Measurements from ENCODE around the gene PAPPA2. TPM values are rescaled to one million over a fixed set of nuclear protein-coding genes. Genes with fewer than 3 reads are reported as not detected.
A peak's percentile ranks its signal among the peaks of the same experiment; 100 is the strongest.

PAPPA2 gene
- total RNA-seq, 1 experiment from 2014 or later = 1.2 TPM

DNA sequence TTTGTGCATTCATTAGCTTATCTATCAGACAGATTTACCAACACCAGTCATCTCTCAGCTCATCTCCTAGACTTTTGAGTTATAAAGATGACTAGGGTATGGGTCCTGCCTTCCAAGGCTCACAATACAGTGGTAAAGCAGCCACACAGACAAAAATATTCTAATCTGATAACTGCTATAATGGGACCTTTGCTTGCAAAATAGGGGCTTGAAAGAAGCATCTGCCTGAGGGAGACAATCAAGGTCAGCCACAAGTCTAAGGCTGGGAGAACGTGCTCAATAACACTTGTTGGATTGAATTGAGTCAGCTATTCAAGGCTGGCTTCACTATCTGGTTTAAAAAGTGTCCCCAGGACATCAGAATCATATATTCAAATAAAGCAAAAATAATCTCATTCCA is 1.4 kb upstream of the PAPPA2 start:
- no peak overlapping the region for H3K4me3 ChIP-seq
- DNase-seq (ENCODE audit: low read depth in 1 of 2, low spot score in 2 of 2) = no peak
- no peaks in the 10 kb centered on the region for H3K9me3 ChIP-seq (replicated peaks)
- H3K27me3 ChIP-seq (replicated peaks) = no peaks in the 10 kb centered on the region
- no peaks in the 10 kb centered on the region for H3K36me3 ChIP-seq
- H3K4me1 ChIP-seq (replicated peaks) = no peaks in the 10 kb centered on the region
- no peak overlapping the region for H3K27ac ChIP-seq

- Histone ChIP-seq H3K36me3 (no peaks in the 10 kb centered on the region), H3K4me3 (no peak overlapping the region), H3K4me1 (replicated peaks) (no peaks in the 10 kb centered on the region), H3K9me3 (replicated peaks) (no peaks in the 10 kb centered on the region), H3K27ac (no peak overlapping the region), H3K27me3 (replicated peaks) (no peaks in the 10 kb centered on the region)
- no peak for DNase-seq (ENCODE audit: low read depth in 1 of 2, low spot score in 2 of 2)
Measured at GRCh38 chr1:176466514-176466913, 3.5 kb downstream of the PAPPA2 start.

DNA sequence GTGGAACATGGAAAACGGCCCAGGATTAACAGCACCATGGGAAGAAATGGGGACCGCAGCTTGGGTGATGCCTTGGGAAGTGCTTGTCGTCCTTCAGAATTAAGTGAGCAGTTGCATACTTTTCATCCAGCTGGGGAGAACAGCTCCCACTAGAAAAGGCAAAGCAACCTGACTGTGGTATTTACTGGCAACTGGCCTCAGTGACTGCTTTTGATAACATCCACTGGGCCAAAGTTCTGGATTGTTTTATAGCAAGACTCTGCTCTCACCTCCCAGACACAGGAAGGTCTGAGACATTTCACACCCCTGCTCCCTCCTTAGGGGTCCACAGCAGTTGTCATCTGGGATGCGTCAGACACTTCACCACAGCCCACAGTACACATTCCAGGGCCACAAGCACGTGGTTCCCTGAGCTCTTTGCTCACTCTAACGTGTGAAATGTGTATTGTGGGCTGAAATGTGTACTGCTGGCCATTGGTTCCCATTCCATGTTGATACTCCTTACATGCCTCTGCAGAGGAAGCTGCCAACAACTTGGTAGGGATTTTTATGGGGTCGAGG is 6.6 kb downstream of the PAPPA2 start:
- H3K4me3 ChIP-seq = no peak overlapping the region
- no peaks in the 10 kb centered on the region for H3K4me1 ChIP-seq (replicated peaks)
- no peak for DNase-seq (ENCODE audit: low read depth in 1 of 2, low spot score in 2 of 2)
- H3K27me3 ChIP-seq (replicated peaks) = no peaks in the 10 kb centered on the region
- H3K27ac ChIP-seq = no peak overlapping the region
- H3K9me3 ChIP-seq (replicated peaks) = no peaks in the 10 kb centered on the region
- no peaks in the 10 kb centered on the region for H3K36me3 ChIP-seq

- Histone ChIP-seq H3K27me3 (replicated peaks) (no peaks in the 10 kb centered on the region), H3K4me3 (no peak overlapping the region), H3K27ac (no peak overlapping the region), H3K36me3 (no peaks in the 10 kb centered on the region), H3K9me3 (replicated peaks) (no peaks in the 10 kb centered on the region), H3K4me1 (replicated peaks) (no peaks in the 10 kb centered on the region)
- no peak for DNase-seq (ENCODE audit: low read depth in 1 of 2, low spot score in 2 of 2)
Measured at GRCh38 chr1:176471338-176472121, 8.6 kb downstream of the PAPPA2 start.

DNA sequence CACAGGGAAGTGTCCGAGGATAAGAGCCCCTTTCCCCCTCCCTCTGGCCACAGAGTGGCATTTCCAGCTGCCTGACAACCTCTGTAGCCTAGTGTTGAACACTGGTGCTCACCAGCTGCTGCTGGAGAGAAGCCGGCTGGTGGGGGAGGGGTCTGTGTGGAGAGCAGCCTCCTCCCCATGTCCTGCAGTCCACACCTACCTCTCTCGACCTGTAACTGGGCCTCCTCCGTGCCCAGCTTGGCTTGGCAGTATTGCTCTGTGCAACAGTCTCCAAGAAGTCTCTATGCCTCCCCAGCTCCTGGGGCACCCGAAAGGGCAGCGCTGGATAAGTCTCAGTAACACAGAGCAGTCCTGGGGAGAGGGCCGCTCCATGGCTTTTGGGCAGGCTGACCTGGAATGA is 17.0 kb downstream of the PAPPA2 start:
- Histone ChIP-seq H3K27ac (no peak overlapping the region), H3K4me1 (replicated peaks) (no peaks in the 10 kb centered on the region), H3K36me3 (no peaks in the 10 kb centered on the region), H3K9me3 (replicated peaks) (no peaks in the 10 kb centered on the region), H3K27me3 (replicated peaks) (0 out of 2 replicates have a peak, but pooled peaks cover 2% of the 10 kb centered on the region), H3K4me3 (no peak overlapping the region)
- DNase-seq (ENCODE audit: low read depth in 1 of 2, low spot score in 2 of 2) = no peak

GRCh38 chr1:176480750-176481149 is 17.8 kb downstream of the PAPPA2 start:
- Histone ChIP-seq H3K27ac (no peak overlapping the region), H3K9me3 (replicated peaks) (no peaks in the 10 kb centered on the region), H3K36me3 (no peaks in the 10 kb centered on the region), H3K4me1 (replicated peaks) (no peaks in the 10 kb centered on the region), H3K27me3 (replicated peaks) (0 out of 2 replicates have a peak, but pooled peaks cover 2% of the 10 kb centered on the region), H3K4me3 (no peak overlapping the region)
- DNase-seq (ENCODE audit: low read depth in 1 of 2, low spot score in 2 of 2) = no peak

DNA sequence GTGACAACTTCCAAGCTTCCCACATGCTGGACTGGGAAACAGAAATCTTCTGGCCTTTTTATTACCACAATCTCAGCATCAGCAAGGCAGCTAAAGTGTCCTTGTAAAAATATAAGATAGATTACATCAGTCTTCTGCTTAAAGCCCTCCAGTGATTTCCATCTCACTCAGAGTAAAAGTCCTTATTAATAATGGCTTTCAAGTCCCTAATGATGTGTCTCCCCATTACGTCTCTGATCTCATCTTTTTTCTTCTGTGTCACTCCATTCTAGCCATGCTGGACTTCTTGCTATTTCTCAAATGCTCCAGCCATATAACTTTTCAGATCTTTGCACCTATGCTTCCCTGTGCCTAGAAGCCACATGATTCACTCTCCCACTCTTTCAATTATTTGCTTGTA is 22.1 kb downstream of the PAPPA2 start:
- Histone ChIP-seq H3K27me3 (replicated peaks) (no peaks in the 10 kb centered on the region), H3K4me1 (replicated peaks) (no peaks in the 10 kb centered on the region), H3K4me3 (no peak overlapping the region), H3K36me3 (no peaks in the 10 kb centered on the region), H3K9me3 (replicated peaks) (no peaks in the 10 kb centered on the region), H3K27ac (no peak overlapping the region)
- DNase-seq (ENCODE audit: low read depth in 1 of 2, low spot score in 2 of 2) = no peak

GRCh38 chr1:176494436-176494835 is 31.5 kb downstream of the PAPPA2 start:
- Histone ChIP-seq H3K27me3 (replicated peaks) (no peaks in the 10 kb centered on the region), H3K4me3 (no peak overlapping the region), H3K36me3 (no peaks in the 10 kb centered on the region), H3K9me3 (replicated peaks) (no peaks in the 10 kb centered on the region), H3K27ac (no peak overlapping the region), H3K4me1 (replicated peaks) (no peaks in the 10 kb centered on the region)
- no peak for DNase-seq (ENCODE audit: low read depth in 1 of 2, low spot score in 2 of 2)

- H3K36me3 ChIP-seq = no peaks in the 10 kb centered on the region
- no peak for DNase-seq (ENCODE audit: low read depth in 1 of 2, low spot score in 2 of 2)
- H3K9me3 ChIP-seq (replicated peaks) = no peaks in the 10 kb centered on the region
- H3K27ac ChIP-seq = no peak overlapping the region
- H3K4me1 ChIP-seq (replicated peaks) = no peaks in the 10 kb centered on the region
- no peak overlapping the region for H3K4me3 ChIP-seq
- no peaks in the 10 kb centered on the region for H3K27me3 ChIP-seq (replicated peaks)
Measured at GRCh38 chr1:176499671-176500070, 36.7 kb downstream of the PAPPA2 start.

GRCh38 chr1:176501599-176501998 is 38.6 kb downstream of the PAPPA2 start:
- no peak overlapping the region for H3K27ac ChIP-seq
- DNase-seq (ENCODE audit: low read depth in 1 of 2, low spot score in 2 of 2) = no peak

DNA sequence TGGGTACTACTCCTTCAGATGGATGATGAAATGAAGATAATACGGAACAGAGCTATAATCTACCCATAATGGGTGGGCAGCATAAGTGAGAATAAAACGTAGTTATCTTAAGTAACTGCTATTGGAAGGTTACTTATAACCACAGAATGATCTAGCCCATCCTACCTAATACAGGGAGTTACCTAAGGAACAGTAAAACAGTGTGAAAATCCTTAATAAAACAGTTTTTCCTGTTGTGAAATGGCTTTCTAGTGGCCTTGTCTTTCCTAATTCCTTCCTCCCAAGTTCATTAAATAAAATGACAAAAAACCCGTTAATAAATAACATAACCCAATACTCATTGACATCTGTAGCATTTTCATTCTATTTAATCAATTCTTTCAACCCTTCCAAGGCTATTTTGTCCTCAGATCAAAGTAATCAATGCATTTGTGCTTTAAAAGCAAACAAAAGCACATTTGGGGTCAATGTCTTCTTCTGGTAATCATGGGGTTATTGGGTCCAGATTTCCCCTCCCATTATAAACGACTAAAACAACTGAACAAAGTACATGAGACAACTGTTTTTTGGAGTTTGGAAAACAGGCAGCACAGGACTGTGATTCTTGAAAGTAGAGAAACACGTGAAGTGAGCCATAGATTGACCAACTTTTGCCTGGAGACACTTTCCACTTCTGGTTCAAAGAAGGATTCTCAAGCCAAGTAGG is 42.0 kb downstream of the PAPPA2 start:
- Histone ChIP-seq H3K4me3 (no peak overlapping the region), H3K4me1 (replicated peaks) (no peaks in the 10 kb centered on the region), H3K27me3 (replicated peaks) (0 out of 2 replicates have a peak, but pooled peaks cover 4% of the 10 kb centered on the region), H3K9me3 (replicated peaks) (no peaks in the 10 kb centered on the region), H3K27ac (no peak overlapping the region), H3K36me3 (no peaks in the 10 kb centered on the region)
- no peak for DNase-seq (ENCODE audit: low read depth in 1 of 2, low spot score in 2 of 2)

More at GRCh38 chr1:176501599-176501998, 38.6 kb downstream of the PAPPA2 start:
- Histone ChIP-seq H3K27me3 (replicated peaks) (0 out of 2 replicates have a peak, but pooled peaks cover 4% of the 10 kb centered on the region), H3K4me1 (replicated peaks) (no peaks in the 10 kb centered on the region), H3K9me3 (replicated peaks) (no peaks in the 10 kb centered on the region), H3K36me3 (no peaks in the 10 kb centered on the region), H3K4me3 (no peak overlapping the region)

DNA sequence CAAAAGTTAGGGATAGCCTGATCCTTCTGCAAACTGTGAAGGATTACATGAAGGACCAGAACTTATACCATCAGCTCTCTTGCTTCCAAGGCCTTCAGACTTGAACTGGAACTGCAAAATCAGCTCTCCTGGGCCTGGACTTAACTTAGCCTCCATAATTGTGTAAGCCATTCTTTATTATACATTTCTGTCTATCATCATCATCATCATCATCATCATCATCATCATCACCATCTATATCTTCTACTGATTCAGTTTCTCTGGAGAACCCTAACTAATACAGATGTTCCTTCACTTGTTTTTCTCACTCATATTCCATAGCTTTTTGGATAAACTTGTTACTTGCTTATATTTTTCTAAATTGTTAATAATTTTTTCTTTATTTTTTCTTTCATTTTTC is 50.0 kb downstream of the PAPPA2 start:
- peaks cover 5% of the 10 kb centered on the region for H3K4me1 ChIP-seq (replicated peaks)
- H3K4me3 ChIP-seq = no peak overlapping the region
- DNase-seq (ENCODE audit: low read depth in 1 of 2, low spot score in 2 of 2) = no peak
- no peaks in the 10 kb centered on the region for H3K36me3 ChIP-seq
- no peaks in the 10 kb centered on the region for H3K27me3 ChIP-seq (replicated peaks)
- H3K27ac ChIP-seq = no peak overlapping the region
- H3K9me3 ChIP-seq (replicated peaks) = no peaks in the 10 kb centered on the region

GRCh38 chr1:176515310-176515709 is 52.3 kb downstream of the PAPPA2 start:
- Histone ChIP-seq H3K36me3 (no peaks in the 10 kb centered on the region), H3K4me1 (replicated peaks) (peaks cover 5% of the 10 kb centered on the region), H3K9me3 (replicated peaks) (no peaks in the 10 kb centered on the region), H3K4me3 (no peak overlapping the region), H3K27me3 (replicated peaks) (no peaks in the 10 kb centered on the region), H3K27ac (no peak overlapping the region)
- DNase-seq (ENCODE audit: low read depth in 1 of 2, low spot score in 2 of 2) = peak; percentile 64 to 65

DNA sequence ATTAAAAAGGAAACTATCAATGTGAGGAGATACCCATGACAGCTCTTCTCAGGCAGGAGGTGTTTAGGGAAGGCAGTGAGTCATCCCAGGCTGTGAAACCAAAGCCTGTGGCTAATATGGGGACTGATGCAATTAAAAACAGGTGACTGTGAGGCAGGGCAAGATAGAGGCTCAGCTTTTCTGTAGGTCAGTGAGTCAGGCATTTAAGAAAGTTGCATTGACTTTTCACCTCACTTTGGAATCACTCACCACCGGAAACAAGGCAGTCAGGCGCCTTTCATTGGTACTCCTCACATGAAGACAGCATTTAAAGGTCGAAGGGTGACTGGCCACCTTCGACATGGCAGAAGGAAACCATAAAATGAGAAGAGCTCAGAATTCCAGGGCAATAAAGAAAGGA is 54.5 kb downstream of the PAPPA2 start:
- H3K9me3 ChIP-seq (replicated peaks) = no peaks in the 10 kb centered on the region
- no peaks in the 10 kb centered on the region for H3K27me3 ChIP-seq (replicated peaks)
- no peaks in the 10 kb centered on the region for H3K36me3 ChIP-seq
- no peak overlapping the region for H3K27ac ChIP-seq
- peaks cover 5% of the 10 kb centered on the region for H3K4me1 ChIP-seq (replicated peaks)
- no peak overlapping the region for H3K4me3 ChIP-seq
- no peak for DNase-seq (ENCODE audit: low read depth in 1 of 2, low spot score in 2 of 2)
